HepG2 (cell line): Measurements from ENCODE around the gene UBB. TPM values are rescaled to one million over a fixed set of nuclear protein-coding genes. Genes with fewer than 3 reads are reported as not detected.

Source experiments
- AGO1 ChIP-seq: fragments of 200-400 bp; formaldehyde crosslinking; IDR thresholded peaks from 2 replicates; pipeline ENCODE4 v1.6.1; 2017; ENCODE audit warnings: mild to moderate bottlenecking, low read depth, low read length, moderate library complexity; ENCODE audit not compliant: poor library complexity, severe bottlenecking
- FOXA3 ChIP-seq: IDR thresholded peaks from 2 replicates; pipeline ENCODE4 v1.6.1; 2016; ENCODE audit warnings: missing genetic modification reagents, missing compliant biosample characterization
- KDM2A ChIP-seq: sonication (generic); formaldehyde crosslinking; IDR thresholded peaks from 2 replicates; pipeline ENCODE4 v1.4.0; 2020; ENCODE audit warnings: low read depth, missing genetic modification reagents, borderline replicate concordance
- PAF1 ChIP-seq: IDR thresholded peaks from 2 replicates; pipeline ENCODE4 v1.6.1; 2016; ENCODE audit warnings: missing genetic modification reagents, missing compliant biosample characterization
- SAFB2 ChIP-seq: sonication (generic); formaldehyde crosslinking; IDR thresholded peaks from 2 replicates; pipeline ENCODE4 v1.5.1; 2020; ENCODE audit warnings: missing genetic modification reagents, low read depth, mild to moderate bottlenecking, borderline replicate concordance
- SRF ChIP-seq: IDR thresholded peaks from 2 replicates; pipeline ENCODE4 v1.6.1; 2011; ENCODE audit warnings: mild to moderate bottlenecking, low read depth, low read length, moderate library complexity
- TAF15 ChIP-seq: fragments of 200-400 bp; formaldehyde crosslinking; IDR thresholded peaks from one replicate; pipeline ENCODE4 v1.6.1; 2018; ENCODE audit warnings: mild to moderate bottlenecking, low read depth, low read length; ENCODE audit not compliant: poor library complexity, severe bottlenecking
- ZFP36L2 ChIP-seq: sonication (generic); formaldehyde crosslinking; IDR thresholded peaks from 2 replicates; pipeline ENCODE4 v1.4.0; 2020; ENCODE audit warnings: missing genetic modification reagents
- ZNF33B ChIP-seq: sonication (generic); formaldehyde crosslinking; IDR thresholded peaks from 2 replicates; pipeline ENCODE4 v1.5.1; 2020; ENCODE audit warnings: mild to moderate bottlenecking, missing genetic modification reagents
- ZNF460 ChIP-seq: sonication (generic); formaldehyde crosslinking; IDR thresholded peaks from 2 replicates; pipeline ENCODE4 v1.5.1; 2020; ENCODE audit warnings: missing genetic modification reagents, mild to moderate bottlenecking, borderline replicate concordance
- ZNF619 ChIP-seq: sonication (generic); formaldehyde crosslinking; IDR thresholded peaks from 2 replicates; pipeline ENCODE4 v1.4.0; 2020; ENCODE audit warnings: mild to moderate bottlenecking, missing genetic modification reagents
- ZSCAN29 ChIP-seq: sonication (generic); formaldehyde crosslinking; conservative IDR thresholded peaks from 2 replicates; pipeline ENCODE4 v1.4.0; 2020; ENCODE audit warnings: mild to moderate bottlenecking, missing genetic modification reagents
- polyA plus RNA-seq, 8 experiments: library from polyadenylated mRNA; depleted of rRNA in 3 of 8; stranded (reverse) in 7 of 8; unstranded in 1 of 8; fragments of >200 nt; fragmentation: Illumina TruSeq in 4 of 8; extraction: Trizol in 4 of 8; gene quantifications; 2 replicates each; pipeline versions ENCODE4 v1.2.1 to v1.2.3, GENCODE V29; 2011 to 2016; ENCODE audit warnings: low read depth in 4 of 8, missing spikeins in 1 of 8, mixed read lengths in 1 of 8; ENCODE audit not compliant: insufficient read depth in 1 of 8
- total RNA-seq, 5 experiments: library from RNA; depleted of rRNA; stranded (reverse); fragments of >200 nt; fragmentation: Illumina TruSeq; extraction: Trizol; gene quantifications; 2 replicates each; pipeline ENCODE4 v1.2.3, GENCODE V29; 2016; ENCODE audit warnings: low read depth in 1 of 5
- TF ChIP-seq, protein P1 (sequence below): fragments of 450-650 bp; IDR thresholded peaks from 2 replicates; pipeline ENCODE4 v1.6.1; 2016
- TF ChIP-seq, protein P2 (sequence below): IDR thresholded peaks from 2 replicates; pipeline ENCODE4 v1.6.1; 2016; ENCODE audit warnings: mild to moderate bottlenecking, missing biosample characterization, missing genetic modification reagents
- TF ChIP-seq, protein P3 (sequence below): IDR thresholded peaks from 2 replicates; pipeline ENCODE4 v1.6.1; 2016; ENCODE audit warnings: low read depth
- TF ChIP-seq, protein P4 (sequence below): IDR thresholded peaks from 2 replicates; pipeline ENCODE4 v1.6.1; 2016; ENCODE audit warnings: missing compliant biosample characterization, missing genetic modification reagents, borderline replicate concordance
- TF ChIP-seq, protein P5 (sequence below): sonication (generic); formaldehyde crosslinking; IDR thresholded peaks from 2 replicates; pipeline ENCODE4 v1.5.0; 2020; ENCODE audit warnings: mild to moderate bottlenecking, missing genetic modification reagents
- TF ChIP-seq, protein P6 (sequence below): sonication (generic); formaldehyde crosslinking; IDR thresholded peaks from 2 replicates; pipeline ENCODE4 v1.9.0; 2021; ENCODE audit warnings: missing genetic modification reagents, borderline replicate concordance

Gene UBB
- total and polyA plus RNA-seq, 2 of the 13 experiments (the other 11 are each of a cell fraction or from before 2014, with no cell fraction given), result 1,130 to 2,066 TPM

DNA sequence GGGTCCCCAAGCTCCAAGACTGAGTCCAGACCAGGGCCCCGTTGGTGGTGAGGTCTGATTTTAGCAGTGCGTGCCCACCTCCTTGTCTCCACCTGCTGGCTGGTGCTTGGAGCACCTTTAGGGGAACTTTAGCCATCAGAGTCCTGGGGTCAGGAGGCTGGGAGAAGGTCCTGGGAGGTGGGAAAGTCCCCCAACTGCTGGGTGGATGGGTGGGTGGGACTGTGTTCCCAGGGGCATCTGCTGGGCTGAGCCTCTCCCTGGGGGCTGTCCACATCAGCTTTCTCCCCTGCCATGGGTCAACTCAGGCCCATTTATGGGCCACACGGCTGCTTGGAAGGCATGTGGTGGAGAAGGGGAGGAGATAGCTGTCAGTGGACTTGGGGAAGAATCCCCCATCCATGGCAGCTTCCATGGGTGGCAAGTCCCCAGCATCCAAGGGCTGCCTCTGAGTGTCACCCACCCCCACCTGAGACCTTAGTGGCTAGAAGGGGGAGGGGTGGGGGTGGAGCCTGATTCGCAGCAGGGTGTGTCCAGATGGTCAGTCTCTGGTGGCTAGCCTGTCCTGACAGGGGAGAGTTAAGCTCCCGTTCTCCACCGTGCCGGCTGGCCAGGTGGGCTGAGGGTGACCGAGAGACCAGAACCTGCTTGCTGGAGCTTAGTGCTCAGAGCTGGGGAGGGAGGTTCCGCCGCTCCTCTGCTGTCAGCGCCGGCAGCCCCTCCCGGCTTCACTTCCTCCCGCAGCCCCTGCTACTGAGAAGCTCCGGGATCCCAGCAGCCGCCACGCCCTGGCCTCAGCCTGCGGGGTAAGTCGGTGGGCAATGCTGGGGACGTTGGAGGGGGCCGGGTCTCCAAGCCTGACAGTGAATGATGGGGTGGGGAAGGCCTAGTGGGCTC, 34.4 kb downstream of the UBB start, which contains the start of gene TRPV2 (continued):
- TF ChIP-seq, protein P1, sequence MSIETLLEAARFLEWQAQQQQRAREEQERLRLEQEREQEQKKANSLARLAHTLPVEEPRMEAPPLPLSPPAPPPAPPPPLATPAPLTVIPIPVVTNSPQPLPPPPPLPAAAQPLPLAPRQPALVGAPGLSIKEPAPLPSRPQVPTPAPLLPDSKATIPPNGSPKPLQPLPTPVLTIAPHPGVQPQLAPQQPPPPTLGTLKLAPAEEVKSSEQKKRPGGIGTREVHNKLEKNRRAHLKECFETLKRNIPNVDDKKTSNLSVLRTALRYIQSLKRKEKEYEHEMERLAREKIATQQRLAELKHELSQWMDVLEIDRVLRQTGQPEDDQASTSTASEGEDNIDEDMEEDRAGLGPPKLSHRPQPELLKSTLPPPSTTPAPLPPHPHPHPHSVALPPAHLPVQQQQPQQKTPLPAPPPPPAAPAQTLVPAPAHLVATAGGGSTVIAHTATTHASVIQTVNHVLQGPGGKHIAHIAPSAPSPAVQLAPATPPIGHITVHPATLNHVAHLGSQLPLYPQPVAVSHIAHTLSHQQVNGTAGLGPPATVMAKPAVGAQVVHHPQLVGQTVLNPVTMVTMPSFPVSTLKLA, result no peak
- no peak for TF ChIP-seq TAF15
- TF ChIP-seq, protein P2, sequence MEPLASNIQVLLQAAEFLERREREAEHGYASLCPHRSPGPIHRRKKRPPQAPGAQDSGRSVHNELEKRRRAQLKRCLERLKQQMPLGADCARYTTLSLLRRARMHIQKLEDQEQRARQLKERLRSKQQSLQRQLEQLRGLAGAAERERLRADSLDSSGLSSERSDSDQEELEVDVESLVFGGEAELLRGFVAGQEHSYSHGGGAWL, result no peak
- TF ChIP-seq AGO1, result no peak
- TF ChIP-seq, protein P3, sequence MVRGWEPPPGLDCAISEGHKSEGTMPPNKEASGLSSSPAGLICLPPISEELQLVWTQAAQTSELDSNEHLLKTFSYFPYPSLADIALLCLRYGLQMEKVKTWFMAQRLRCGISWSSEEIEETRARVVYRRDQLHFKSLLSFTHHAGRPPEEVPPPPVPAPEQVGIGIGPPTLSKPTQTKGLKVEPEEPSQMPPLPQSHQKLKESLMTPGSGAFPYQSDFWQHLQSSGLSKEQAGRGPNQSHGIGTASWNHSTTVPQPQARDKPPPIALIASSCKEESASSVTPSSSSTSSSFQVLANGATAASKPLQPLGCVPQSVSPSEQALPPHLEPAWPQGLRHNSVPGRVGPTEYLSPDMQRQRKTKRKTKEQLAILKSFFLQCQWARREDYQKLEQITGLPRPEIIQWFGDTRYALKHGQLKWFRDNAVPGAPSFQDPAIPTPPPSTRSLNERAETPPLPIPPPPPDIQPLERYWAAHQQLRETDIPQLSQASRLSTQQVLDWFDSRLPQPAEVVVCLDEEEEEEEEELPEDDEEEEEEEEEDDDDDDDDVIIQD (CRISPR knock-in tag), result 0 out of 2 replicates have a peak, but pooled peaks have one; percentile 28
- no peak for TF ChIP-seq ZNF460 (CRISPR knock-in tag)
- no peak for TF ChIP-seq ZSCAN29
- TF ChIP-seq, protein P4, sequence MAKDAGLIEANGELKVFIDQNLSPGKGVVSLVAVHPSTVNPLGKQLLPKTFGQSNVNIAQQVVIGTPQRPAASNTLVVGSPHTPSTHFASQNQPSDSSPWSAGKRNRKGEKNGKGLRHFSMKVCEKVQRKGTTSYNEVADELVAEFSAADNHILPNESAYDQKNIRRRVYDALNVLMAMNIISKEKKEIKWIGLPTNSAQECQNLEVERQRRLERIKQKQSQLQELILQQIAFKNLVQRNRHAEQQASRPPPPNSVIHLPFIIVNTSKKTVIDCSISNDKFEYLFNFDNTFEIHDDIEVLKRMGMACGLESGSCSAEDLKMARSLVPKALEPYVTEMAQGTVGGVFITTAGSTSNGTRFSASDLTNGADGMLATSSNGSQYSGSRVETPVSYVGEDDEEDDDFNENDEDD (CRISPR knock-in tag), result no peak
- TF ChIP-seq SRF, result no peak
- TF ChIP-seq SAFB2 (CRISPR knock-in tag), result no peak
- TF ChIP-seq ZNF619 (CRISPR knock-in tag), result no peak; the same call in 1 of the 2 replicates
- TF ChIP-seq, protein P5, sequence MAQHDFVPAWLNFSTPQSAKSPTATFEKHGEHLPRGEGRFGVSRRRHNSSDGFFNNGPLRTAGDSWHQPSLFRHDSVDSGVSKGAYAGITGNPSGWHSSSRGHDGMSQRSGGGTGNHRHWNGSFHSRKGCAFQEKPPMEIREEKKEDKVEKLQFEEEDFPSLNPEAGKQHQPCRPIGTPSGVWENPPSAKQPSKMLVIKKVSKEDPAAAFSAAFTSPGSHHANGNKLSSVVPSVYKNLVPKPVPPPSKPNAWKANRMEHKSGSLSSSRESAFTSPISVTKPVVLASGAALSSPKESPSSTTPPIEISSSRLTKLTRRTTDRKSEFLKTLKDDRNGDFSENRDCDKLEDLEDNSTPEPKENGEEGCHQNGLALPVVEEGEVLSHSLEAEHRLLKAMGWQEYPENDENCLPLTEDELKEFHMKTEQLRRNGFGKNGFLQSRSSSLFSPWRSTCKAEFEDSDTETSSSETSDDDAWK, result no peak
- TF ChIP-seq, protein P6, sequence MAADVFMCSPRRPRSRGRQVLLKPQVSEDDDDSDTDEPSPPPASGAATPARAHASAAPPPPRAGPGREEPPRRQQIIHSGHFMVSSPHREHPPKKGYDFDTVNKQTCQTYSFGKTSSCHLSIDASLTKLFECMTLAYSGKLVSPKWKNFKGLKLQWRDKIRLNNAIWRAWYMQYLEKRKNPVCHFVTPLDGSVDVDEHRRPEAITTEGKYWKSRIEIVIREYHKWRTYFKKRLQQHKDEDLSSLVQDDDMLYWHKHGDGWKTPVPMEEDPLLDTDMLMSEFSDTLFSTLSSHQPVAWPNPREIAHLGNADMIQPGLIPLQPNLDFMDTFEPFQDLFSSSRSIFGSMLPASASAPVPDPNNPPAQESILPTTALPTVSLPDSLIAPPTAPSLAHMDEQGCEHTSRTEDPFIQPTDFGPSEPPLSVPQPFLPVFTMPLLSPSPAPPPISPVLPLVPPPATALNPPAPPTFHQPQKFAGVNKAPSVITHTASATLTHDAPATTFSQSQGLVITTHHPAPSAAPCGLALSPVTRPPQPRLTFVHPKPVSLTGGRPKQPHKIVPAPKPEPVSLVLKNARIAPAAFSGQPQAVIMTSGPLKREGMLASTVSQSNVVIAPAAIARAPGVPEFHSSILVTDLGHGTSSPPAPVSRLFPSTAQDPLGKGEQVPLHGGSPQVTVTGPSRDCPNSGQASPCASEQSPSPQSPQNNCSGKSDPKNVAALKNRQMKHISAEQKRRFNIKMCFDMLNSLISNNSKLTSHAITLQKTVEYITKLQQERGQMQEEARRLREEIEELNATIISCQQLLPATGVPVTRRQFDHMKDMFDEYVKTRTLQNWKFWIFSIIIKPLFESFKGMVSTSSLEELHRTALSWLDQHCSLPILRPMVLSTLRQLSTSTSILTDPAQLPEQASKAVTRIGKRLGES (CRISPR knock-in tag), result no peak
- TF ChIP-seq KDM2A, result no peak
- no peak for TF ChIP-seq ZFP36L2 (CRISPR knock-in tag)
- TF ChIP-seq FOXA3 (CRISPR knock-in tag), result no peak
- no peak for TF ChIP-seq PAF1 (CRISPR knock-in tag)
- TF ChIP-seq ZNF33B (CRISPR knock-in tag), result no peak
